NCI-H82 (cell line): ENCODE data around the gene ZNF329.

Experiments used
- DNase-seq: peaks from one replicate; lab custom pipeline; 2025; lab: John Stamatoyannopoulos, UW

Gene ZNF329

GRCh38 chr19:58118979-58119733 is 31.4 kb downstream of the ZNF329 start:
- DNase-seq = no peak

GRCh38 chr19:58117841-58118575 is 32.6 kb downstream of the ZNF329 start:
- DNase-seq = no peak

GRCh38 chr19:58108546-58108817 is 42.1 kb downstream of the ZNF329 start:
- no peak for DNase-seq

DNA sequence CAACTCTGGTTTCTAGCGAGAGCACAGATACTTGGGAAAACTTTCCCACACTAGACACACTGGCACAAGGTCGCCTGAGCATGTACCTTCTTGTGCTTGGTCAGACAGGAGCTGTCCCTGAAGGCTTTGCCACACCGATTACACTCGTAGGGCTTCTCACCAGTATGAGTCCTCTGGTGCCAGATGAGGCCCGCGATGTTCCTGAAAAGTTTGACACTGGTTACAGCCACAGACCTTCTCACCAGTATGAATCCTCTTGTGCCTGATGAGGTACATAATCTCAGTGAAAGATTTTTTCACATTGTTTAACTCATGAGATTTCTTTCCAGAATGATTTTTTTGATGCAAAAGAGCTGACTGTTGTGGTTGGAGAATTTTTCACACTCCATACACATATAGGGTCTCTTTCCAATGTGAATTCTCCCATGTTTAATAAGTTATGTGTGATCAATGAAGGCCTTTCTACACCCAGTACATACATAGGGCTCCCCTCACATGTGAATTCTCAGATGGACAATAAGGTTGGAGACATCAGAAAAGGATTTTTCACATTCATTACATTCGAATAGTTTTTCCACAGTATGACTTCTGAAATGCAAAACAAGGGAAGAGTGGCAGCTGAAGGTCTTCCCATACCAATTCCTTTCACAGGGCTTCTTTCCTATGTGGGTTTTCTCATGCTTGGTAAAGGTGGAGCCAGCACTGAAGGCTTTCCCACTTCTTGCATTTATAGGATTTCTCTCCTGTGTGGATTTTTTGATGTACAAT is 42.6 kb downstream of the ZNF329 start:
- no peak for DNase-seq

- peak; percentile 40 for DNase-seq
Measured at GRCh38 chr19:58098682-58098998, 51.9 kb downstream of the ZNF329 start.

- DNase-seq = peak; percentile 98
Measured at GRCh38 chr19:58097781-58098681, 52.6 kb downstream of the ZNF329 start, which contains the start of gene ZSCAN18. Gene ZSCAN18 (minus strand): TSS chr19:58098231. CDS start chr19:58090267, 7,964 bp downstream.

GRCh38 chr19:58097349-58097748 is 53.2 kb downstream of the ZNF329 start:
- DNase-seq = no peak

GRCh38 chr19:58096884-58097283 is 53.7 kb downstream of the ZNF329 start:
- DNase-seq = no peak

GRCh38 chr19:58095328-58095727 is 55.3 kb downstream of the ZNF329 start:
- DNase-seq = no peak

DNA sequence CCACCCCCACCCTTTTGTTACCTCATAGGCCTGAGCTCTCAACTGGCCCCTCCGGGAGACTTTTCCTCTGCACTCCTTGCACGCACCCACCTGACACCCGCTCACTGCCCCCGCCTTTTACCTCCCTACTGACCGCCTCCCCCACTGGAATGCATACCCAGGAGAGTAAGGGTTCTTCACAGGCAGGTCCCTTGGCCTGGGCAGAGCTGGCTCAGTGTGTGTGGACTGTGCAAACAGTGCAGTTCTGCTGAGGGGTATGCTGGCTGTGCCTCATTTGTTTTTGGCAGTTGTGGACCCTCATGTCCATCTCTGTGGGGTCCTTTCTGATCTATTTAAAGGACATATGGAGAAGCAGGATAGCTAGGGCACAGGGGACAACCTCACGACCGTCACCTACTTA is 57.5 kb downstream of the ZNF329 start:
- DNase-seq = no peak

GRCh38 chr19:58091251-58091995 is 59.2 kb downstream of the ZNF329 start:
- DNase-seq = no peak

GRCh38 chr19:58089846-58090245 is 60.7 kb downstream of the ZNF329 start:
- no peak for DNase-seq

- DNase-seq = no peak
Measured at GRCh38 chr19:58088521-58089052, 62.0 kb downstream of the ZNF329 start.

DNA sequence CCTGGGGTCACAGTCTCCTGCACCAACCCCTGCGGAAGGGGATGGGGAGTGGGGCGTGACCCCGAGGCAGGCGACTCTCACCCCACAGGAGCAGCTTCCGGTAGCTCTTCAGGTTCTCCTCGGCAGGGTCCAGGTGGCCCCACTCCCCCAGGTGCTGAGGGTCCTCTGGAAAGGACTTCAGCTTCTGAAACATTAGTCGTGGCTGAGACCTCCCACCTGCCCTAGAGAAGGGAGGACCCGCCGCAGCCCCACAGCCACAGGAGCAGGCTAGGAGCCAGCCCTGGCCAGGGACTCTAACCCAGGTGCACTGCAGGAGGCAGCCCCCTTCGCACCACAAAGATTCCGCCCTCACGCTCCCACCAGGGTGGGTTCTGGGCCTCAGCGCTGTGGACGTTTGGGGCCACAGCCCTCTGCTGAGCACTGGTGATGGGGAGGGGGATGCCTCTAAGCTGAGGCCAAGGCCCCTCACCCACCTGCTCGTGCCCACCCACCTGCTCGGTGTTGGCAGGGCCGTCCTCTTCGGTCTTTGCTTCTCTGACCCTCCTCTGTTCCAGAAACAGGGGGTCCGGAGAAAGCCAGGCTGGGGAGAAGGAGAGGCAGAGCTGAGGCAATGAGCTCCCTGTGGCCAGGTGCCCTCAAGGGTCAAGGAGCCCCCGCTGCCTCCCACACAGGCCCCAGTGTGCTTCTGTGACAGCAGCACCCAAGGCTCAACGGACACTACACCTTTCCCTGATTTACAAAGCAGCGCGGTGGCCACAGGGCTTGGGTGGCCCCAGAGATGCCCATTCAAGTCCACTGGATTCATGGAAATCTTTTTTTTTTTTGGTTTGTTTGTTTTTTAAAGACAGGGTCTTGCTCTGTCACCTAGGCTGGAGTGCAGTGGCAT is 63.5 kb downstream of the ZNF329 start:
- DNase-seq = no peak

- DNase-seq = no peak
Measured at GRCh38 chr19:58085348-58085875, 65.2 kb downstream of the ZNF329 start.

GRCh38 chr19:58084596-58085347 is 65.8 kb downstream of the ZNF329 start:
- DNase-seq = no peak

- DNase-seq = no peak
Measured at GRCh38 chr19:58083021-58083420, 67.6 kb downstream of the ZNF329 start.

DNA sequence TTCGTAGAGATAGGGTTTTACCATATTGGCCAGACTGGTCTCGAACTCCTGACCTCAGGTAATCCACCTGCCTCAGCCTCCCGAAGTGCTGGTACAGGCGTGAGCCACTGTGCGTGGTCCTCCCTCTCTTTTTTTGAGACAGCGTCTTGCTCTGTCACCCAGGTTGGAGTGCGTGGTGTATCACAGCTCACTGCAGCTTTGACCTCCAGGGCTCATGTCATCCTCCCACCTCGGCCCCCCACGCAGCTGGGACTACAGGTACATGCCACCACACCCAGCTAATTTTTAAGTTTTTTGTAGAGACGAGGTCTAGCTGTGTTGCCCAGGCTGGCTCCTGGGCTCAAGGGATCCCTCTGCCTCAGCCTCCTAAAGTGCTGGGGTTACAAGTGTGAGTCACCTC is 70.8 kb downstream of the ZNF329 start:
- no peak for DNase-seq
